Endothelial cell (in vitro differentiated cells): Measurements from ENCODE around the gene PRKCZ. TPM values are rescaled to one million over a fixed set of nuclear protein-coding genes. Genes with fewer than 3 reads are reported as not detected.

Experiments
- DNase-seq: peaks from one replicate; pipeline ENCODE4 v3.0.0; 2021; ENCODE audit warnings: low spot score
- H3K27ac Mint-ChIP-seq: one replicate; pipeline ENCODE4 v1.8.0; 2021; ENCODE audit warnings: mixed read lengths, inconsistent platforms; ENCODE audit not compliant: unreplicated experiment
- H3K27me3 Mint-ChIP-seq: one replicate; pipeline ENCODE4 v1.8.0; 2021; ENCODE audit warnings: mild to moderate bottlenecking, moderate library complexity, mixed read lengths, inconsistent platforms; ENCODE audit not compliant: unreplicated experiment
- H3K36me3 Mint-ChIP-seq: one replicate; pipeline ENCODE4 v1.8.0; 2021; ENCODE audit warnings: mild to moderate bottlenecking, low read depth, mixed read lengths, inconsistent platforms; ENCODE audit not compliant: unreplicated experiment
- H3K4me1 Mint-ChIP-seq: one replicate; pipeline ENCODE4 v1.8.0; 2021; ENCODE audit warnings: mild to moderate bottlenecking, mixed read lengths, inconsistent platforms; ENCODE audit not compliant: unreplicated experiment
- H3K4me3 Mint-ChIP-seq: one replicate; pipeline ENCODE4 v1.8.0; 2021; ENCODE audit warnings: mild to moderate bottlenecking, mixed read lengths, inconsistent platforms; ENCODE audit not compliant: unreplicated experiment
- H3K9me3 Mint-ChIP-seq: one replicate; pipeline ENCODE4 v1.8.0; 2021; ENCODE audit warnings: mixed read lengths, inconsistent platforms; ENCODE audit not compliant: unreplicated experiment
- total RNA-seq: library from RNA; stranded (reverse); fragmentation: NEBNext Ultra II Directional; extraction: Animal tissue kit (Norgen Biotek cat#: 25700); gene quantifications from one replicate; pipeline ENCODE4 v1.2.1, GENCODE V29; 2021; ENCODE audit not compliant: unreplicated experiment
- TF ChIP-seq, protein P1 (sequence below): fragments of 200-600 bp; sonication (generic); IDR thresholded peaks from one replicate; pipeline ENCODE4 v1.5.0; 2021; ENCODE audit warnings: antibody characterized with exemption; ENCODE audit not compliant: unreplicated experiment

The PRKCZ gene
- total RNA-seq, 1 donor from 2014 or later: 23.1 TPM

DNA sequence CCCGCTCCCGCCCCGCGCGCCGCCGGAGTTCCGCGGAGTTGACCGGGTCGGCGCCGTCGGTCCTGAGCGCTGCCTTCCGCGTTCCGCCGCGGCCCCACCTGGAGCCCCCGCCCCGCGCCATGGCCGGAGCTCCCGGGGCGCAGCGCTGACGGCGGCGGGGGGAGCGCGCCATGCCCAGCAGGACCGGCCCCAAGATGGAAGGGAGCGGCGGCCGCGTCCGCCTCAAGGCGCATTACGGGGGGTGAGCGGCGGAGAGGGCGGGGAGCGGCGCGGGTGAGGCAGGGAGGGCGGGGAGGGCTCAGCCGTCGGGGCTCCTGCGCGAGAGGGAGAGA is 216 bp downstream of the PRKCZ start:
- H3K4me3 Mint-ChIP-seq: no peak overlapping the region
- no peaks in the 10 kb centered on the region for H3K9me3 Mint-ChIP-seq
- H3K27me3 Mint-ChIP-seq: peaks cover 16% of the 10 kb centered on the region
- H3K4me1 Mint-ChIP-seq: peaks cover 7% of the 10 kb centered on the region
- no peak overlapping the region for H3K27ac Mint-ChIP-seq
- TF ChIP-seq, protein P1, sequence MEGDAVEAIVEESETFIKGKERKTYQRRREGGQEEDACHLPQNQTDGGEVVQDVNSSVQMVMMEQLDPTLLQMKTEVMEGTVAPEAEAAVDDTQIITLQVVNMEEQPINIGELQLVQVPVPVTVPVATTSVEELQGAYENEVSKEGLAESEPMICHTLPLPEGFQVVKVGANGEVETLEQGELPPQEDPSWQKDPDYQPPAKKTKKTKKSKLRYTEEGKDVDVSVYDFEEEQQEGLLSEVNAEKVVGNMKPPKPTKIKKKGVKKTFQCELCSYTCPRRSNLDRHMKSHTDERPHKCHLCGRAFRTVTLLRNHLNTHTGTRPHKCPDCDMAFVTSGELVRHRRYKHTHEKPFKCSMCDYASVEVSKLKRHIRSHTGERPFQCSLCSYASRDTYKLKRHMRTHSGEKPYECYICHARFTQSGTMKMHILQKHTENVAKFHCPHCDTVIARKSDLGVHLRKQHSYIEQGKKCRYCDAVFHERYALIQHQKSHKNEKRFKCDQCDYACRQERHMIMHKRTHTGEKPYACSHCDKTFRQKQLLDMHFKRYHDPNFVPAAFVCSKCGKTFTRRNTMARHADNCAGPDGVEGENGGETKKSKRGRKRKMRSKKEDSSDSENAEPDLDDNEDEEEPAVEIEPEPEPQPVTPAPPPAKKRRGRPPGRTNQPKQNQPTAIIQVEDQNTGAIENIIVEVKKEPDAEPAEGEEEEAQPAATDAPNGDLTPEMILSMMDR: no peak
- no peaks in the 10 kb centered on the region for H3K36me3 Mint-ChIP-seq
- DNase-seq: no peak

DNA sequence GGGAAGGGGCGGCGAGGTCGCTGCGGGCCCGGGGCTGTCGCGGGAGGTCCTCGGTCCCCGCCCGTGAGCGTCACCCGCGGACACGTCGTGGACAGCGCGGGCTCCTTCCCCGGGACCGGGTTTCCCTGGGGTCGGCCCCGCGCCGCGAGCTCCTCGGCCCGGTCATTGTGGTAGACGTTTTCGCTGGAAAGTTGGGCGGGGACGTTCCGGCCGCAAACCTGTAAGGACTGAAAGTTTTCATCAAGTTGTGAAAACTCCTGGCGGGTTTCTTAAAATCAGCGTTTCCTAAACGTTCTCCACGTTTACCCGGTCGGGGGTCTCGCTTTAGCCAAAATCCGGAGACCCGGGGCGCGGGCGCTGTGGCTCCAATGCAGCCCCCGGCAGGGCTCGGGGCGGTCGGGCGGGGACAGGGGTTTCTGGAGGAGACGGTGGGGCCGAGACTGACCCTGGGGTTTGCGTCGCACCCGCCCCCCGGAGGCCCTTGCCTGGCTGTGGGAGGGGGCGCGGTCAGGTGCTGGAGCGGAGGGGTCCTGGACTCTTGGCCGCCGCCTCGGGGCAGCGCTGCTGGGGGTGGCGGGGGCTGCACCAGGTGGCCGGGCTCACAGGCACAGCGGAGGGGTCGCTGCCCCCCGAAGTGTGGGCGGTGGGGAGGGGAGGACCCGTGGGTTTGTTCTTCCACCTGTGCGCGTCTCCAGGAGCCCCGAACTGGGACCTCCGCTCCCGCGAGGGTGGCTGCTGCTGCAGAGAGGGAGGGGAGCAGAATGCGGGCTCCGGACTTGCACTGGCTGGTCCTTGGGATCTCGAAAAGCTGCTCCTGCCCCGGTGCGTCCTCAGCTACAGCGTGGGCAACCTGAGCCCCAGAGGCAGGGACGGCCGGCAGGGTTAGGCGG is 827 bp downstream of the PRKCZ start:
- no peak for DNase-seq
- Mint-ChIP-seq H3K4me1 (peaks cover 7% of the 10 kb centered on the region), H3K27ac (no peak overlapping the region)

GRCh38 chr1:2052054-2052679 is 2.0 kb downstream of the PRKCZ start:
- Mint-ChIP-seq H3K9me3 (no peaks in the 10 kb centered on the region), H3K36me3 (no peaks in the 10 kb centered on the region), H3K27me3 (peaks cover 13% of the 10 kb centered on the region), H3K4me1 (peaks cover 7% of the 10 kb centered on the region), H3K4me3 (no peak overlapping the region), H3K27ac (no peak overlapping the region)
- no peak for DNase-seq
- TF ChIP-seq, protein P1: no peak

More for the DNA sequence above, 827 bp downstream of the PRKCZ start:
- H3K27me3 Mint-ChIP-seq: peaks cover 15% of the 10 kb centered on the region
- no peaks in the 10 kb centered on the region for H3K9me3 Mint-ChIP-seq
- TF ChIP-seq, protein P1: no peak
- H3K4me3 Mint-ChIP-seq: peak overlapping the region; percentile 79
- H3K36me3 Mint-ChIP-seq: no peaks in the 10 kb centered on the region

DNA sequence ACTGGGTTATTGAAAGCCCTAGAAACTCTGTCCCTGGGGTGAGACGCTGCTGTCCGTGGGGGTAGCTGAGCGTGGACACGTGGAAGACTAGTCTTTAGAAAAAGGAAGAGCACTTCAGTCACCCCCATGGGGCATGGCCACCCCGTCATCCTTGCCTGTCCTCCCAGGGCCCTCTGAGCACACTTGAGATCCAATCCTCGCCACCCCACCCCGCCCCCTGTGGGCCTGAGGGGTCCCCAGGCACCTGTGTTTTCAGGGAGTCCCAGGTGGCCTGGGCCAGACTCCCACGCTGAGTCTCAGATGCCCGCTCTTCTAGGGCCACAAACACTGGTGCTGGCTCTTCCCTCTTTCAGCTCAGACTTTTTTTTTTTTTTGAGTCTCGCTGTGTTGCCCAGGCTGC is 2.5 kb downstream of the PRKCZ start:
- Mint-ChIP-seq H3K36me3 (no peaks in the 10 kb centered on the region), H3K4me3 (no peak overlapping the region), H3K9me3 (no peaks in the 10 kb centered on the region), H3K27me3 (peaks cover 13% of the 10 kb centered on the region), H3K27ac (no peak overlapping the region), H3K4me1 (peaks cover 7% of the 10 kb centered on the region)
- DNase-seq: no peak
- TF ChIP-seq, protein P1: no peak

GRCh38 chr1:2053217-2053616 is 3.0 kb downstream of the PRKCZ start:
- DNase-seq: no peak
- TF ChIP-seq, protein P1: no peak
- Mint-ChIP-seq H3K27me3 (peaks cover 12% of the 10 kb centered on the region), H3K4me1 (peaks cover 7% of the 10 kb centered on the region), H3K4me3 (no peak overlapping the region), H3K9me3 (no peaks in the 10 kb centered on the region), H3K36me3 (no peaks in the 10 kb centered on the region), H3K27ac (no peak overlapping the region)
